Skeletal muscle tissue (tissue), 4 donors: ENCODE measurements around the gene PLA2G2E. TPM values are rescaled to one million over a fixed set of nuclear protein-coding genes. Genes with fewer than 3 reads are reported as not detected.

Experiments used
- H3K27ac ChIP-seq: one replicate; pipeline ENCODE4 v1.7.0; 2013; ENCODE audit warnings: mild to moderate bottlenecking, low read depth, low read length, inconsistent platforms
- H3K27me3 ChIP-seq, 3 donors: one replicate each; pipeline ENCODE4 v1.7.0; 2013; ENCODE audit warnings: low read length in 3 of 3; ENCODE audit not compliant: control insufficient read depth in 3 of 3, insufficient read depth in 3 of 3
- H3K36me3 ChIP-seq, 3 donors: one replicate each; pipeline ENCODE4 v1.7.0; 2013; ENCODE audit warnings: low read length in 3 of 3; ENCODE audit not compliant: control insufficient read depth in 3 of 3, insufficient read depth in 3 of 3
- H3K4me1 ChIP-seq, 3 donors: one replicate each; pipeline ENCODE4 v1.7.0; 2013; ENCODE audit warnings: low read length in 3 of 3, mild to moderate bottlenecking in 3 of 3; ENCODE audit not compliant: control insufficient read depth in 3 of 3, insufficient read depth in 3 of 3
- H3K4me3 ChIP-seq, 3 donors: one replicate each; pipeline ENCODE4 v1.7.0; 2013; ENCODE audit warnings: low read length in 3 of 3
- H3K9ac ChIP-seq, 3 donors: one replicate each; pipeline ENCODE4 v1.7.0; 2013; ENCODE audit warnings: low read length in 3 of 3, mild to moderate bottlenecking in 3 of 3, moderate library complexity in 2 of 3, low read depth in 1 of 3
- H3K9me3 ChIP-seq, 3 donors: one replicate each; pipeline ENCODE4 v1.7.0; 2013; ENCODE audit warnings: low read length in 3 of 3; ENCODE audit not compliant: control insufficient read depth in 3 of 3
- total RNA-seq: library from RNA; depleted of rRNA; stranded (reverse); fragments of >200 nt; gene quantifications from one replicate; pipeline ENCODE4 v1.2.3, GENCODE V29; 2014
- donor health status: Osteomylitis.

PLA2G2E gene
- total RNA-seq, 1 donor from 2014 or later = not detected

DNA sequence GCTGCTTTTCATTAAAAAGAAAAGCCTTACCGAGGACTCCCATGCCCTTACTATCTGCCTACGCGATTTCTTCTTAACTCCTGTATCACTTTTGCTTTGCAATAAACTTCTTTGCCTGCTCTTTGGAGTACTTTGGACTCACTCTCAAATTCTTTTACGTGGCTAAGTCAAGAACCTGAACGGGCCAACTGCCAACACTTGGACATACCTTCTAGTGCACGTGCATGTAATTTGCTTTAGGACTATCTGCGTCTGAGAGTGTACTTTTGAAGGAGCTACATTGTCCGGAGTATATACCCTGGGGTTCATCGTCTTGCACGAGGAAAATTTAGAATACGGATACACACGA, 44.8 kb downstream of the PLA2G2E start:
- H3K27ac ChIP-seq = peak overlapping the region; percentile 4
- H3K9me3 ChIP-seq = no peaks in the 10 kb centered on the region
- peak overlapping the region in 1 of 3 donors; percentile 33 for H3K9ac ChIP-seq
- H3K27me3 ChIP-seq = peaks cover 0 to 2% (median 1%) of the 10 kb centered on the region in 3 donors
- no peaks in the 10 kb centered on the region for H3K36me3 ChIP-seq
- no peak overlapping the region for H3K4me3 ChIP-seq
- peaks cover 8 to 14% (median 9%) of the 10 kb centered on the region in 3 donors for H3K4me1 ChIP-seq

DNA sequence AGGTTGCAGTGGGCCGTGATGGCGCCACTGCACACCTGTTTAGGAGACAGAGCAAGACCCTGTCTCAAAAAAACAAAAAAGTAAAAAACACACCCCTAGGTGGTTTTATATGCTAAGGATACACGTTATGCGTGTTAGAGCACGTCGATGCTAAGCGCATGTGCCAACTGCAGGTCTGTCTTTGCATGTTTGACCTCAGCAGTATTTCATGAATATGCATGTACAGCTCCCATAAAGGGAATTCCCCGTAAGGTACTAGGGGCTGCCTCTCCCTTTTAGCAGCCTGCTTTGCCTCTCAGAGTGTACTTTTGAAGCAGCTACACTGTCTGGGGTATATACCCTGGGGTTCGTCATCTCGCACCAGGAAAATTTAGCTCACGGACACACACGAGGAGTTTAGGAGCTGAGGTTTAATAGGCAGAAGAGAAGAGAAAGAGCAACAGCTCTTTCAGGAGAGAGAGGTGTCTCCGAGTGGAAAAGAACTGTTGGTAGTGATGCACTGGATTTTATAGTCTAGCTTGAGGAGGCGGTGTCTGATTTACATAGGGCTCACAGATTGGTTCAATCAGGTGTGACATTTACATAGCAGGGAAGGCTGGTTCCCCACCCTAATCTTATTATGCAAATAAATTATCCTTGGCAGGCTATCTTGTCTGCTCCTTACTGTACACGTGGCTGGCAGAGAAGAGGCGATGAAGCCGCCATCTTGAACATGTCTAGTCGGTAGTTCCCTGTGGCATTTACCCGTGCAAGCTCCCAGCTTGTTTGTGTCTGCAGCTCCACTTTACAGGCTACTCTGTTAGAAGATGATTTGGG, 45.4 kb downstream of the PLA2G2E start:
- H3K9ac ChIP-seq = peak overlapping the region in 1 of 3 donors; percentile 33
- peaks cover 2 to 8% (median 4%) of the 10 kb centered on the region in 3 donors for H3K4me1 ChIP-seq
- peak overlapping the region; percentile 4 for H3K27ac ChIP-seq
- no peak overlapping the region for H3K4me3 ChIP-seq
- H3K27me3 ChIP-seq = peaks cover 0 to 5% (median 2%) of the 10 kb centered on the region in 3 donors
- no peaks in the 10 kb centered on the region for H3K36me3 ChIP-seq
- no peaks in the 10 kb centered on the region for H3K9me3 ChIP-seq

DNA sequence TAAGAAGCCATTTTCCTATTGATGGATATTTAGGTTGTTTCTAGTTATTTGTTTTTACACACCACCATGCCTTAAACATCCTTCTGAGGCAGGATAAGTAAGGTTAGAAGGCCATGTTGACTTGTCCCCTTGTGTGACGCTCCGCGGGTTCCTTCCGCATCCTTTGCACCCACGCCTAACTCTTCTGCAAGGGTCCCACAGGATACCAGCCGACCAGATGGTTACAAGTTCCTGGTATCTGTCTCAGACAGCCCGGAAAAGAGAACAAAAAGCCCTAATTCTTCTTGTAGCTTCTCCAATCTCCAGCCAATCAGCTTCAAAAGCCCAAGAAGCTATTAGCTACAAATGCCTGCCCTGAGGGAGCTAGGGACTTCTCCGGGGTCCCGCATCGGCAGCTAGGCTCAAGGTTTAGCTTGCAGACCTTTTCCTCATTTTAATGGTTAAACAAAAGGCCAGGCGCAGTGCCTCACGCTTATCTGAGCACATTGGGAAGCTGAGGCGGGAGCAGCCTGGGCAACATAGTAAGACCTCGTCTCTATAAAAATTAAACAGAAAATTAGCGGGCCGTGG, 46.2 kb downstream of the PLA2G2E start:
- Histone ChIP-seq H3K9me3 (no peaks in the 10 kb centered on the region), H3K27me3 (peaks cover 0 to 6% (median 2%) of the 10 kb centered on the region in 3 donors), H3K36me3 (no peaks in the 10 kb centered on the region), H3K27ac (no peak overlapping the region), H3K9ac (no peak overlapping the region), H3K4me3 (no peak overlapping the region), H3K4me1 (peaks cover 0 to 5% (median 0%) of the 10 kb centered on the region in 3 donors)

DNA sequence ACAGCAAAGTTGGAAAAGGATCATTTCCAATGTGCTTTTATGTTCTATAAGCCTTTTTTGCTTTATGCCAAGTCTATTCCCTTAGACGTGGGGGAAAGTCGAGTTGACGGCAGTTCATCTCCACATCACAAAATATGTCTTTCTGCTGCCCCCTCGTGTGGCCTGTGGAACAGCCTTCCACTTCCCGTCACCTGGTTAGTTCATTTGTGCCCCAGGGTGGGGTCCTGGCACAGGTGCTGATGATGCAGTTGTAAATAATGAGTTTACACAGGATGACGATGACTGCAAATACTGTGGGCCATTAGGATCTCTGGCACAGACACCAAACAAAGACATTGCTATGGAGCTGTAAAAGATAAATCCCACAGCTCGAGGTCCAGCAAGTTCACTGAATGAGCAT, 51.2 kb downstream of the PLA2G2E start:
- H3K9me3 ChIP-seq = no peaks in the 10 kb centered on the region
- no peak overlapping the region for H3K27ac ChIP-seq
- H3K27me3 ChIP-seq = peaks cover 0 to 11% (median 2%) of the 10 kb centered on the region in 3 donors
- H3K4me1 ChIP-seq = no peaks in the 10 kb centered on the region
- no peaks in the 10 kb centered on the region for H3K36me3 ChIP-seq
- no peak overlapping the region for H3K4me3 ChIP-seq
- no peak overlapping the region for H3K9ac ChIP-seq

Other genes starting within 250 kb of the PLA2G2E start
- gene TMCO4, start 123.7 kb downstream of the PLA2G2E start, total RNA-seq = 2.6 TPM
- not detected for gene RNF186, start 108.3 kb downstream of the PLA2G2E start, total RNA-seq
- 4.2 TPM for gene OTUD3, start 41.2 kb downstream of the PLA2G2E start, total RNA-seq
- not detected for gene PLA2G2A, start 56.0 kb upstream of the PLA2G2E start, total RNA-seq
- gene PLA2G5, start 146.6 kb upstream of the PLA2G2E start, total RNA-seq = 0.52 TPM
- not detected for gene PLA2G2D, start 195.9 kb upstream of the PLA2G2E start, total RNA-seq
- gene PLA2G2F, start 215.7 kb upstream of the PLA2G2E start, total RNA-seq = not detected